Measurements from ENCODE around the gene CRYGN. TPM values are rescaled to one million over a fixed set of nuclear protein-coding genes. Genes with fewer than 3 reads are reported as not detected.
A peak's percentile ranks its signal among the peaks of the same experiment; 100 is the strongest.

The CRYGN gene
- total RNA-seq, 1 donor from 2014 or later, result 2.5 TPM

DNA sequence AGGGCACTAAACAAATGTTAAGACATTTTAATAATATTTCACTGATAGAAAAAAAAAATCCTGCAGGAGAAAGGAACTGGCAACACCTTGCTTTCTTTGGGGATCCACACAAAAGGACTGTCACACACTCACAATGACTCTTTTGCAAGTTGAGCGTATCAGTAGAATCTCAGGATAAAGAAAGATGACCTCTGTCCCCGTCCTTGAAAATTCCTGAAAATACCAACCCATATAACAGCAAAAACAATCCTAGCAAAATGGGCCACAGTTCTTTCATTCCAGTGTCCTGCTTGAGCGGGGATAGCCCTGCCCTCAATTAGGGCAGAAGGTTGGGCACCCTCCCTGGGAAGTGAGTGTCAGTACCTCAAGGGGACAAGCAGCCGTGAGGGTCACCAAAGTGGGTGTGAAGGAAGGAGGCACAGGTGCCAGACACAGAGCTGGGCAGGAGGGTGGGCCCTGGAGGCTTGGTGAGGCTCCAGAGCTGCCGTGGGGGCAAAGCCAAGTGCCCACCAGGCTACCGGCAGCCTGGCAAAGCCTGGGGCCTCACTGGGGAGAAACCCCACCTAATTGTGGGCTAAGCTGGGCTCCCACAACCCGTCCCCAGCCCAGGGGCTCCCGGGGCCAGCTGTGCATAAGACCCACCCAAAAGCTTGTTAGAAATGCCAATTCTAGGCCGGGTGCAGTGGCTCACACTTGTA is 32.9 kb downstream of the CRYGN start:
- H3K4me1 Mint-ChIP-seq (ENCODE audit: low read depth), result peaks cover 21% of the 10 kb centered on the region
- H3K9me3 Mint-ChIP-seq (ENCODE audit: low read depth), result no peaks in the 10 kb centered on the region
- peak overlapping the region; percentile 52 for H3K4me3 Mint-ChIP-seq (ENCODE audit: low read depth)
- no peak for DNase-seq (ENCODE audit: low spot score, unreplicated experiment)
- TF ChIP-seq, protein P1, sequence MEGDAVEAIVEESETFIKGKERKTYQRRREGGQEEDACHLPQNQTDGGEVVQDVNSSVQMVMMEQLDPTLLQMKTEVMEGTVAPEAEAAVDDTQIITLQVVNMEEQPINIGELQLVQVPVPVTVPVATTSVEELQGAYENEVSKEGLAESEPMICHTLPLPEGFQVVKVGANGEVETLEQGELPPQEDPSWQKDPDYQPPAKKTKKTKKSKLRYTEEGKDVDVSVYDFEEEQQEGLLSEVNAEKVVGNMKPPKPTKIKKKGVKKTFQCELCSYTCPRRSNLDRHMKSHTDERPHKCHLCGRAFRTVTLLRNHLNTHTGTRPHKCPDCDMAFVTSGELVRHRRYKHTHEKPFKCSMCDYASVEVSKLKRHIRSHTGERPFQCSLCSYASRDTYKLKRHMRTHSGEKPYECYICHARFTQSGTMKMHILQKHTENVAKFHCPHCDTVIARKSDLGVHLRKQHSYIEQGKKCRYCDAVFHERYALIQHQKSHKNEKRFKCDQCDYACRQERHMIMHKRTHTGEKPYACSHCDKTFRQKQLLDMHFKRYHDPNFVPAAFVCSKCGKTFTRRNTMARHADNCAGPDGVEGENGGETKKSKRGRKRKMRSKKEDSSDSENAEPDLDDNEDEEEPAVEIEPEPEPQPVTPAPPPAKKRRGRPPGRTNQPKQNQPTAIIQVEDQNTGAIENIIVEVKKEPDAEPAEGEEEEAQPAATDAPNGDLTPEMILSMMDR (IDR thresholded peaks at IDR 0.05; ENCODE audit: unreplicated experiment), result no peak
- H3K27ac Mint-ChIP-seq, result no peak overlapping the region
- H3K27me3 Mint-ChIP-seq, result peaks cover 11% of the 10 kb centered on the region
- peaks cover 2% of the 10 kb centered on the region for H3K36me3 Mint-ChIP-seq (ENCODE audit: insufficient read depth)

DNA sequence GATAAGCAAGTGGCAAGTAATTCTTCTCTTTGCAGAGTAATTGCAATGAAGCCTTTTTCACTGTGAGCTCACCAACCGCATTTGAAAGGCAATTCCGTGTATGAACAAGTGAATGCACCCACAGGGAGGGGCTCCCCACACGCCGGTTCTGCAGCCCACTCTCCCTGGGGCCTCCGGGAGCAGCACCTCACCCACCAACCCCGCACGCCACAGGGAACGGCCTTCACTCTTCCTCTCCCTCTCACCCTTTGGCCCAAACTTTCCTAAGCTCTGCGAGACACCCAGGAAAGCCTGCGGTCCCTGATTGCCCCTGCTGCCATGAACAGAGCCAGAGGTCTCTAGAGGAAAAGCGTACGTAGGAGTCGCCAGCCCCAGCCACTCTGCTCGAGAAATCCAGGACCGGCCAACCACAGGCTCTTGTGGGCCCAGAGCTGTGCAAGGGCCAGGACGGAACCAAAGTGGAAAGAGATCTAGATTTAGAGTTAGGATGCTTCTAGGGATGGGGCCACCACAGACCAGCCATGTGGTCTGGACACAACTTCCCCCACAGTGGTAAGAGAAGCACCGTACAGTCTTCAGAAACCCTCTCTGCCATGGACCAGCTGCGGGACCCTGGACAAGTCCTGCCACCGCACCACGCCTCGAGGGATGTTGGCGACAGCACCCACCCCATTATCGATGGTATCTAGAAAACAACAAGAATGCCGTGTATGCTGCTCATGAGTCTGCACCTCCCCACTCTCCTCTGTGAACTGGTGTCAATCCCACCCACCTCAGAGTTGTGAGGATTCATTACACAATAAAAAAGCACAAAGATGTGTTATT is 33.7 kb downstream of the CRYGN start:
- Mint-ChIP-seq H3K9me3 (ENCODE audit: low read depth) (no peaks in the 10 kb centered on the region), H3K4me1 (ENCODE audit: low read depth) (peaks cover 16% of the 10 kb centered on the region), H3K4me3 (ENCODE audit: low read depth) (peak overlapping the region; percentile 19), H3K27me3 (peaks cover 7% of the 10 kb centered on the region), H3K36me3 (ENCODE audit: insufficient read depth) (peaks cover 2% of the 10 kb centered on the region), H3K27ac (no peak overlapping the region)
- no peak for DNase-seq (ENCODE audit: low spot score, unreplicated experiment)
- TF ChIP-seq, protein P1 (IDR thresholded peaks at IDR 0.05; ENCODE audit: unreplicated experiment), result no peak

DNA sequence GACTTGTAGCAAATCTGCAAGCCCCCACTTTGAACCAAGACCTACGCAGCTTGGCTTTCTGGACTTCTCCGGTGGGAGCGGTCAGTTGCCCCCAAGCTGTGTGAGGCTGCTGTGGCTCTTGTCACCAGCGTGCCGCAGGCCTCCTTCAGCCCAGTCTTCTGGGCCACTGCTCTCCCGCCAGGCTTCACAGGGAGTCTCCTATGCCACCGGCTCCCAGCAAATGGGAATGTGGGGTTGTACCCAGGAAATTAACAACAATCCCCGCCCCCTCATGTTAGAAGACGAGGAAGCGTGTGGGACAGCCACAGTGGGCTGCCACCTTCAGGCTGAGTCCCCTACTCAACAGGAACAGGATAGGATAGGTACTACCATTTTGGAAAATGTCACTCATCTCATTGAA is 34.4 kb downstream of the CRYGN start:
- Mint-ChIP-seq H3K27ac (no peak overlapping the region), H3K27me3 (no peaks in the 10 kb centered on the region), H3K4me3 (ENCODE audit: low read depth) (no peak overlapping the region), H3K4me1 (ENCODE audit: low read depth) (peaks cover 9% of the 10 kb centered on the region), H3K36me3 (ENCODE audit: insufficient read depth) (peaks cover 2% of the 10 kb centered on the region), H3K9me3 (ENCODE audit: low read depth) (no peaks in the 10 kb centered on the region)
- TF ChIP-seq, protein P1 (IDR thresholded peaks at IDR 0.05; ENCODE audit: unreplicated experiment), result no peak
- DNase-seq (ENCODE audit: low spot score, unreplicated experiment), result no peak

DNA sequence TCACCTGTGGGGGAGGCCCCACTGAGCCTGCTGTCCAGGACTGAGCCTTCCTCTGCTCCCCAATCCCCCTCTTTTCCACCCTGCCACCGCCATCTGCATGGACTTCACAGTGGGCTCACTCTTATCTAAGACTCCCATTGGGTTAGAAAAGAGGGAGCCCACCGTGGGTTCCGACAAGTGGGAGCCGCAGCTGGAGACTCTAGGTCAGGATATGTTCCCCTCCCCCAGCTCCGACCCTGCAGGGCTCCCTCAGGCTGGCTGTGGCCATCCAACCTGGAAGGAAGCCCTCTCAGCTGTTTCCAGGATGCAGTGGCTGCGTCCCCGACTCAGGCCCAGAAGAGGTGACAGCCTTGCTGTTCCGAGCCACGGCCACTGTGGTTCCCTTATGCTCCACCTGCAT is 34.9 kb downstream of the CRYGN start:
- Mint-ChIP-seq H3K36me3 (ENCODE audit: insufficient read depth) (peaks cover 2% of the 10 kb centered on the region), H3K27ac (no peak overlapping the region), H3K27me3 (no peaks in the 10 kb centered on the region), H3K9me3 (ENCODE audit: low read depth) (no peaks in the 10 kb centered on the region), H3K4me3 (ENCODE audit: low read depth) (no peak overlapping the region), H3K4me1 (ENCODE audit: low read depth) (peaks cover 9% of the 10 kb centered on the region)
- DNase-seq (ENCODE audit: low spot score, unreplicated experiment), result no peak
- TF ChIP-seq, protein P1 (IDR thresholded peaks at IDR 0.05; ENCODE audit: unreplicated experiment), result no peak

DNA sequence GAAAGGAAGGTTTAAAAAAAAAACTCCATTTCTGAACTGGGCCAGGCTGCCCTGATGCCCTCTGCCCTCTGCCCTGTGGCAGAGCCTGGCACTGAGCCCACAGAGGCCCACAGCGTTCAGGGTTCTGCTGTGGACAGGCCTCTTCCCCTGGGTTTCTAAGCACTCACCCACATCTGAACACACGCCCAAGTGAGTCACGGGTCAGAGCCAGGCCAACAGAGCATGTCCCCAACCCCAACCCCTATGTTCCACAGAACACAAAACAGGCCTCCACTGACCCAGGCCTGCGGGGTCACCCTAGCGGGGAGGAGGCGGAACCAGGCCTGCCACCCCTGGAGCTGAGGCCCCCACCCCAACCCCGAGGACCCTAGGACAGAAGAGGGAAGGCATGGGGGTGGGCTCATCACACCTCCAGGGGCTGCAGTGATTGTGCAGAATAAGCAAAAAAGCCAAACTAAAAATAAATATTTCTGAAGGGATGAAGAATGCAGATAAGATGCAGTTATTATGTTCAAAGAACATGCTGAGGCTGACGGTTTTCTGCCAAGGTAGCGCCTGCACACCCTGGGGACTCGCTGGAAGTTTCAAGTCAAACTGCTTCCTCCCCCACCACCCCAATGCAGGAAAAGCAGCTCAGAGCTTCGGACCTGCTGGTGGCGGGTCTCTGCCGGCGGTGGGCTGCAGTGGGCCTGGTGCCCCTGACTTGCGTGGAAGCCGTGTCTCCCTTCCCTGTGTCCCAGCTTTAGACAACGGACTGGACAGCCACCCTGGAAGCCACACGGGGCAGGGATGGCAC is 35.5 kb downstream of the CRYGN start:
- Mint-ChIP-seq H3K36me3 (ENCODE audit: insufficient read depth) (peaks cover 2% of the 10 kb centered on the region), H3K4me1 (ENCODE audit: low read depth) (peaks cover 9% of the 10 kb centered on the region), H3K27ac (no peak overlapping the region), H3K27me3 (no peaks in the 10 kb centered on the region), H3K4me3 (ENCODE audit: low read depth) (no peak overlapping the region), H3K9me3 (ENCODE audit: low read depth) (no peaks in the 10 kb centered on the region)
- TF ChIP-seq, protein P1 (IDR thresholded peaks at IDR 0.05; ENCODE audit: unreplicated experiment), result no peak
- no peak for DNase-seq (ENCODE audit: low spot score, unreplicated experiment)
